IMR-90 (cell line): ENCODE measurements around the gene TBC1D24.

Experiments
- CEBPB ChIP-seq: IDR thresholded peaks from 2 replicates; pipeline ENCODE4 v1.6.1; 2012; ENCODE audit warnings: low read depth, low read length, improper control_type of control experiment
- CHD1 ChIP-seq: IDR thresholded peaks from 2 replicates; pipeline ENCODE4 v1.6.1; 2012; ENCODE audit warnings: low read depth, low read length, improper control_type of control experiment
- CTCF ChIP-seq: conservative IDR thresholded peaks from 2 replicates; pipeline ENCODE4 v1.5.1; 2012; ENCODE audit warnings: mild to moderate bottlenecking, low read depth, low read length, improper control_type of control experiment
- ELK1 ChIP-seq: fragments of 150-350 bp; IDR thresholded peaks from 2 replicates; pipeline ENCODE4 v1.6.1; 2016; ENCODE audit warnings: low read depth, mild to moderate bottlenecking, low read length, moderate library complexity, borderline replicate concordance
- FOS ChIP-seq: fragments of 150-350 bp; IDR thresholded peaks from 2 replicates; pipeline ENCODE4 v1.6.1; 2016; ENCODE audit warnings: low read depth, low read length
- MAFK ChIP-seq: IDR thresholded peaks from 2 replicates; pipeline ENCODE4 v1.6.1; 2012; ENCODE audit warnings: low read depth, low read length, improper control_type of control experiment
- MAZ ChIP-seq: IDR thresholded peaks from 2 replicates; pipeline ENCODE4 v1.6.1; 2012; ENCODE audit warnings: low read depth, mild to moderate bottlenecking, low read length, improper control_type of control experiment, moderate library complexity, borderline replicate concordance
- POLR2A ChIP-seq: IDR thresholded peaks from 2 replicates; pipeline ENCODE4 v1.6.1; 2012; ENCODE audit warnings: mild to moderate bottlenecking, low read depth, low read length
- RAD21 ChIP-seq: IDR thresholded peaks from 2 replicates; pipeline ENCODE4 v1.6.1; 2012; ENCODE audit warnings: low read length, improper control_type of control experiment
- RFX5 ChIP-seq: IDR thresholded peaks from 2 replicates; pipeline ENCODE4 v1.8.0; 2012; ENCODE audit warnings: low read depth, mild to moderate bottlenecking, low read length, moderate library complexity
- SMC3 ChIP-seq: fragments of 150-350 bp; IDR thresholded peaks from 2 replicates; pipeline ENCODE4 v1.6.1; 2016; ENCODE audit warnings: low read depth, mild to moderate bottlenecking, antibody characterized with exemption, low read length, moderate library complexity
- USF2 ChIP-seq: fragments of 150-350 bp; IDR thresholded peaks from 2 replicates; pipeline ENCODE4 v1.6.1; 2017; ENCODE audit warnings: mild to moderate bottlenecking, antibody characterized with exemption, low read length, low read depth

- TF ChIP-seq CTCF (no peak), ELK1 (no peak), CEBPB (no peak), USF2 (no peak), POLR2A (no peak), FOS (no peak), SMC3 (no peak), CHD1 (no peak), RFX5 (no peak), RAD21 (no peak), MAZ (no peak), MAFK (no peak)
These were observed 13.1 kb downstream of the TBC1D24 start for GRCh38 chr16:2487903-2488531.
